Ovary (tissue), 9 donors: ENCODE measurements around the gene BRINP3. TPM values are rescaled to one million over a fixed set of nuclear protein-coding genes. Genes with fewer than 3 reads are reported as not detected.
"Not testable (repeated sequence)": the region's sequence is repeated elsewhere in the genome, so short reads cannot be mapped to it uniquely, and the experiment has no call there.

ENCODE experiments used
- DNase-seq, 5 donors: peaks; one replicate each; pipeline ENCODE4 v3.0.0-alpha.2; 2019 to 2020
- H3K27ac ChIP-seq, 2 donors: fragments of 200-600 bp; one replicate each; pipeline versions ENCODE4 v1.5.1 to v1.8.0; 2019 to 2022
- H3K27me3 ChIP-seq: fragments of 200-600 bp; one replicate; pipeline ENCODE4 v1.8.0; 2022
- H3K36me3 ChIP-seq: fragments of 200-600 bp; sonication (generic); one replicate; pipeline ENCODE4 v1.5.1; 2019
- H3K4me1 ChIP-seq: one replicate; pipeline ENCODE4 v1.8.1; 2013; ENCODE audit warnings: mild to moderate bottlenecking, moderate library complexity; ENCODE audit not compliant: insufficient read depth
- H3K4me3 ChIP-seq: fragments of 200-600 bp; sonication (generic); one replicate; pipeline ENCODE4 v1.5.1; 2017
- H3K9me3 ChIP-seq, 2 donors: fragments of 200-600 bp in 1 of 2; sonication (generic) in 1 of 2; one replicate each; pipeline versions ENCODE4 v1.5.1 to v1.8.1; 2013 to 2019; ENCODE audit warnings: mild to moderate bottlenecking in 1 of 2, moderate library complexity in 1 of 2
- EP300 ChIP-seq: sonication (generic); formaldehyde crosslinking; IDR thresholded peaks from one replicate; pipeline ENCODE4 v1.6.1; 2017; ENCODE audit warnings: antibody characterized with exemption
- POLR2A ChIP-seq: fragments of 450-650 bp; IDR thresholded peaks from one replicate; pipeline ENCODE4 v1.6.1; 2017; ENCODE audit warnings: antibody characterized with exemption, mild to moderate bottlenecking, moderate library complexity
- WGBS, 3 donors: extraction: QIAGEN DNeasy Blood & Tissue Kit in 1 of 3; methylation state at CpG; one replicate each; pipeline versions ENCODE4 v1.1.5 to v1.1.7; 2013 to 2017; 5-methylcytosine and 5-hydroxymethylcytosine counted together
- intact Hi-C, 4 donors: fragments of 100-400 bp; cut with DNase I; formaldehyde crosslinking; loops; one replicate each; pipeline versions ENCODE4 v1.11.0 to v1.15.1; 2022 to 2023
- polyA plus RNA-seq, 2 donors: library from polyadenylated mRNA; stranded (reverse); fragments of 200-250 nt in 1 of 2; fragments of 350-450 nt in 1 of 2; fragmentation: Illumina TruSeq in 1 of 2; extraction: RNeasy Lipid Tissue Mini Kit (QIAGEN cat#74804) in 1 of 2; gene quantifications; one replicate each; pipeline ENCODE4 v1.2.3, GENCODE V29; 2013 to 2014
- total RNA-seq, 7 donors: library from RNA; depleted of rRNA in 2 of 7; stranded (reverse); fragments of >200 nt in 2 of 7; fragmentation: NEBNext Ultra II Directional in 3 of 7; extraction: Animal tissue kit (Norgen Biotek cat#: 25700) in 3 of 7; gene quantifications; one replicate each; pipeline versions ENCODE4 v1.1.0 to v1.2.4, GENCODE V29; 2016 to 2023
- TF ChIP-seq, protein P1 (sequence below), 3 donors: fragments of 450-650 bp in 2 of 3; fragments of 200-600 bp in 1 of 3; IDR thresholded peaks; one replicate each; pipeline versions ENCODE4 v1.5.1 to v1.8.0; 2016 to 2022; ENCODE audit warnings: antibody characterized with exemption in 3 of 3, mild to moderate bottlenecking in 1 of 3
- donor health status: DM: no; HTN: no; CAD: no; lungs with moderate emphysema.
- donor health status: DM: no; HTN: no; CAD: no.
- donor health status: Bipolar disorder and iron deficiency.
- donor health status: DM: yes; HTN: yes; CAD: no.
- donor health status: DM: no; HTN: no; CAD: no.
- donor health status: DM: yes; HTN: yes; CAD: no.

The BRINP3 gene
- total and polyA plus RNA-seq, 9 donors: 0.08 to 0.52 (median 0.23) TPM; not detected in 5

DNA sequence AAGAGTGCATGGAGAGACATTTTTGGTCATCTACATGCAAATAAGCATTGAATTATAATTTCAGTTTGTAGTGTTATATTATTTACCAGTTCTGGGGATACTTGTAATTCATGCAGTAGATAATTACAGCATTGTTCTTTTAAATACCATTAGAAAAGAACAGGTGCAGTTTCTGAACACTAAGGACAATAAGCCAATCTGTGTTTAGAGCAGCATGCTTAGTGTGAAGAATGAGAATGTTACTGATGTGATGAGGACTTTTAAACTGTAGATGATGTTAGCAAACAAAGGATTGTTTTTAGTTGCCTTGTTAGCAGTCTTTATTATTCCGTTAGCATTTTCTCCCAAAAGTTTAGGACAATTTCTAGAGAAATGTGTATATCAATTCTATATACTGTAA is 348.3 kb downstream of the BRINP3 start:
- H3K27me3 ChIP-seq: no peaks in the 10 kb centered on the region
- no peak for TF ChIP-seq POLR2A
- no peak for TF ChIP-seq EP300
- TF ChIP-seq, protein P1, sequence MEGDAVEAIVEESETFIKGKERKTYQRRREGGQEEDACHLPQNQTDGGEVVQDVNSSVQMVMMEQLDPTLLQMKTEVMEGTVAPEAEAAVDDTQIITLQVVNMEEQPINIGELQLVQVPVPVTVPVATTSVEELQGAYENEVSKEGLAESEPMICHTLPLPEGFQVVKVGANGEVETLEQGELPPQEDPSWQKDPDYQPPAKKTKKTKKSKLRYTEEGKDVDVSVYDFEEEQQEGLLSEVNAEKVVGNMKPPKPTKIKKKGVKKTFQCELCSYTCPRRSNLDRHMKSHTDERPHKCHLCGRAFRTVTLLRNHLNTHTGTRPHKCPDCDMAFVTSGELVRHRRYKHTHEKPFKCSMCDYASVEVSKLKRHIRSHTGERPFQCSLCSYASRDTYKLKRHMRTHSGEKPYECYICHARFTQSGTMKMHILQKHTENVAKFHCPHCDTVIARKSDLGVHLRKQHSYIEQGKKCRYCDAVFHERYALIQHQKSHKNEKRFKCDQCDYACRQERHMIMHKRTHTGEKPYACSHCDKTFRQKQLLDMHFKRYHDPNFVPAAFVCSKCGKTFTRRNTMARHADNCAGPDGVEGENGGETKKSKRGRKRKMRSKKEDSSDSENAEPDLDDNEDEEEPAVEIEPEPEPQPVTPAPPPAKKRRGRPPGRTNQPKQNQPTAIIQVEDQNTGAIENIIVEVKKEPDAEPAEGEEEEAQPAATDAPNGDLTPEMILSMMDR (IDR thresholded peaks at IDR 0.05): no peak
- no peaks in the 10 kb centered on the region for H3K4me1 ChIP-seq
- no peaks in the 10 kb centered on the region for H3K36me3 ChIP-seq
- no peak overlapping the region for H3K4me3 ChIP-seq
- intact Hi-C loops: loop anchor here in 1 of 4 donors (5.0 kb wide), 1 partner anchor 342 kb away; no protein-coding TSS in a partner anchor
- 72 to 88% (median 84%) methylated on average over 1 of the region's 1 CpG for WGBS, 3 donors
- no peaks in the 10 kb centered on the region for H3K9me3 ChIP-seq
- no peak for DNase-seq
- H3K27ac ChIP-seq: no peak overlapping the region

DNA sequence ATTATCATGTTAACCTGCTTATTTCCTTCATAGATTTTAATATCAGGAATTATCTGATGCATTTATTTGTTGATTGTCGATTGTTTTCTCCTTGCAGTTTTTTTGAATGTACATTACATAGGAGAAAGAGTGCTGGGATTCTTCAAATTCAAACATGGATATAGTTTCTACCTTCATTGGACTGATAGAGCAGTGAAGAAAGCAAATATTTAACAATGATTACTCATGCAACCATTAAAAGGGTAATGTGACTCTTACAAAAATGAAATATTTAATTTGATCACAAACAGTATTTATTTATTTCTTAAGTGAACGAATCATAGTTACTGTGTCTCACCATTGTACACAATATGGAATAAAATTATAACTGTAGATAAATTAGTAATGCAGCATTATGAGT is 350.9 kb downstream of the BRINP3 start:
- intact Hi-C loops: loop anchor here in 1 of 4 donors (5.0 kb wide), 1 partner anchor 339 kb away; no protein-coding TSS in a partner anchor
- no peaks in the 10 kb centered on the region for H3K36me3 ChIP-seq
- H3K4me1 ChIP-seq: no peaks in the 10 kb centered on the region
- no peak for DNase-seq
- H3K9me3 ChIP-seq: no peaks in the 10 kb centered on the region
- WGBS, 3 donors: 85 to 88% (median 86%) methylated on average over 2 of the region's 2 CpGs
- TF ChIP-seq EP300: no peak
- TF ChIP-seq POLR2A: no peak
- H3K27me3 ChIP-seq: no peaks in the 10 kb centered on the region
- no peak overlapping the region for H3K4me3 ChIP-seq
- H3K27ac ChIP-seq: no peak overlapping the region

DNA sequence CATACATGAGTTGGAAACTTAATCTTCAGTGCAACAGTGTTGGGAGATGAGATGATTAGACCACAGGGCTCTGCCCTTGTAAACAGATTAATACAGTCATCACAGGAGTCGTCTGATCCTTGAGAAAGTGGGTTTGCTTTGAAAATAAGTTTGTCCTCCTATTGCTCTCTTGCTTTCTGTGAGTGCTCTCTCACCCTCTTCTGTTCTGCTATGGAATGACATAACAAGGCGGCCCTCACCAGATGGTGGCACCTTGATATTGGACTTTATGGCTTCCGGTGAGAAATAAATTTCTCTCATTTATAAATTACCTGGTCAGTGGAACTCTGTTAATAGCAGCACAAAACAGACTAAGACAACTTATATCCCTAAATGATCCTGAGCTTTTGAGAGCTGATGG is 353.6 kb downstream of the BRINP3 start:
- Histone ChIP-seq H3K27me3 (no peaks in the 10 kb centered on the region), H3K4me1 (no peaks in the 10 kb centered on the region), H3K36me3 (no peaks in the 10 kb centered on the region), H3K27ac (no peak overlapping the region), H3K4me3 (no peak overlapping the region), H3K9me3 (no peaks in the 10 kb centered on the region)
- DNase-seq: no peak
- TF ChIP-seq, protein P1 (IDR thresholded peaks at IDR 0.05): no peak
- no peak for TF ChIP-seq EP300
- no peak for TF ChIP-seq POLR2A
- 65 to 69% (median 67%) methylated on average over 3 of the region's 3 CpGs for WGBS, 3 donors
- intact Hi-C loops: no loop called here

DNA sequence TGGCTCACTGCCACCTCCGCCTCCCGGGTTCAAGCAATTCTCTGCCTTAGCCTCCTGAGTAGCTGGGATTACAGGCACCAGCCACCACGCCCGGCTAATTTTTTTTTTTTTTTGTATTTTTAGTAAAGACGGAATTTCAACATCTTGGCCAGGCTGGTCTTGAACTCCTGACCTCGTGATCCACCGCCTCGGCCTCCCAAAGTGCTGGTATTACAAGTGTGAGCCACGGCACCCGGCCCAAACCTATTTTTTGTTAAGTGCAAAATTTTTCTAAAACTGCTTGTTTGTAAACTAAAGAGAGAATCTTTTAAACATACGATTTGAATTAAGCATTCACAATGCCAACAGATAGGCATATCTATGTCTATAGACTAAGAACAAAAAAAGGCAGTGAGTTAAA is 357.1 kb downstream of the BRINP3 start:
- H3K36me3 ChIP-seq, H3K9me3 ChIP-seq, intact Hi-C loops, H3K27me3 ChIP-seq, H3K4me3 ChIP-seq, H3K27ac ChIP-seq, DNase-seq, H3K4me1 ChIP-seq: not testable (repeated sequence)
- WGBS, 3 donors: 87 to 91% (median 88%) methylated on average over 11 of the region's 11 CpGs

DNA sequence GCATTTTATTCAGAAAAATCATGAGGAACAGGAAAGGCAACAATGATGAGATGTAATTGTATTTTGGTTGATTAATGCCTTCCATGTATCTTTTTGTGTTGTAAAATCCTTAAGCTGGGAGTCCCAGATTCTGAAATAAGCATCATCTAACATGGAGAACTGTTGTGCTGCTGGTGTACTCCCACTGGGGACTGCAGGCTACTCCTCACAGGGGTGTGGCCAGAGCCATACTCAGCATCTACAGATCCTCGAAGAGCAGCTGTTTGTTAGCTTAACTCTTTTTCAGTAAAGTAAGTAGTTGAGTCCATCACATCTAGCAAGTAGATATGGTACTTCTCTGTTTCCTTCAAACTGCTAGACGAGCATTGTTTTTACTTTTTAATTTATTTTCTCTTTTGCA is 358.0 kb downstream of the BRINP3 start:
- Histone ChIP-seq H3K36me3 (no peaks in the 10 kb centered on the region), H3K4me1 (no peaks in the 10 kb centered on the region), H3K4me3 (no peak overlapping the region), H3K9me3 (no peaks in the 10 kb centered on the region), H3K27ac (no peak overlapping the region), H3K27me3 (no peaks in the 10 kb centered on the region)
- no peak for DNase-seq
- TF ChIP-seq EP300 (no peak), POLR2A (no peak)
- TF ChIP-seq, protein P1 (IDR thresholded peaks at IDR 0.05): no peak
- intact Hi-C loops: no loop called here
- WGBS, 3 donors: 54 to 63% (median 54%) methylated on average over 2 of the region's 2 CpGs
